Dermis microvascular lymphatic vessel endothelial cell (primary cell): ENCODE results near the gene USP13. TPM values are rescaled to one million over a fixed set of nuclear protein-coding genes. Genes with fewer than 3 reads are reported as not detected.

Experiments used
- DNase-seq, 2 donors: peaks; one replicate each; pipeline versions ENCODE4 v3.0.0 to v3.0.0-alpha.2; 2010; ENCODE audit warnings: low read depth in 2 of 2
- total RNA-seq: library from RNA; depleted of rRNA; stranded (reverse); fragments of >200 nt; gene quantifications from 2 replicates; pipeline ENCODE4 v1.2.1, GENCODE V29; 2014

USP13 gene
- total RNA-seq, 1 donor from 2014 or later, result 18.5 TPM

DNA sequence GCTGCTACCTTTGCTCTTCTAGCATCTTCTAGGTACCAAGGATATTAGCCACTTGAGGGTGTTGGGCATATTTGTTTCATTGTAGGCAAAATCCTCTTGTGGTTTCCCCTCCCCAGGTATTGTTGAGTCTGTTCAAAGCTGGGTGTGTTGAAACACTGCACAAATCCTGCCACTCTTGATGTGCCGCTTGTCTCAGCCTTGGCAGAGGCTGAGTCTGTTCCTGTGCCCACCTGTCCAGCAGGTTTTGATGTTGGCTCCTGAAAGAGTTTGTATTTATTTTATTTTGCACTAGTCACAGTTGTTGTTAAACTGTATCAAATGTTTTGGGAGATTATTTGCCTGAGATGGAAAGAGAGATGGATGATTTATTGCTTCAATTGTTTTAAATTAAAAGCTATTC, 136.2 kb downstream of the USP13 start:
- no peak for DNase-seq

- DNase-seq, result no peak
Measured at GRCh38 chr3:179791793-179792192, 139.0 kb downstream of the USP13 start.

- DNase-seq, result no peak
Measured at GRCh38 chr3:179794355-179794754, 141.5 kb downstream of the USP13 start.

DNA sequence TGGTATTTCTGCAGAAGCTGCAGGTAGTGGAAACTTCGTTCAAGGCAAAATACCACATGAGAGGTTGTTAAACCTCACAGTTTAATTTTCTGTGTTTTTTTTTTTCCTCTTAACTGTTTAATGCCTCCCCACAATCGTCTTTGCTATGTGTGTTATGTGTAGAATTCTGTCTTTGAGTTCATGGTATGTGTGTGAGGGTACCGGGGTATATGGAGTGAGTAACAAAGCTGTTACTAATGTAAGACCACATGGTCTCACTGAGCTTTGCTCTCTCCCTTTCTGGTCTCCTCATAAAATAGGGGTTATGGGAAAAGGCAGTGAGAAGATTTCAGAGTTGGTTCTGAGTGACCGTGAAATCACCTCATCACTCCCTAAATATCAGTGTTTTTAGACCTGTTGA, 143.6 kb downstream of the USP13 start:
- DNase-seq, result no peak

GRCh38 chr3:179797192-179797591, 144.4 kb downstream of the USP13 start:
- DNase-seq, result no peak

DNA sequence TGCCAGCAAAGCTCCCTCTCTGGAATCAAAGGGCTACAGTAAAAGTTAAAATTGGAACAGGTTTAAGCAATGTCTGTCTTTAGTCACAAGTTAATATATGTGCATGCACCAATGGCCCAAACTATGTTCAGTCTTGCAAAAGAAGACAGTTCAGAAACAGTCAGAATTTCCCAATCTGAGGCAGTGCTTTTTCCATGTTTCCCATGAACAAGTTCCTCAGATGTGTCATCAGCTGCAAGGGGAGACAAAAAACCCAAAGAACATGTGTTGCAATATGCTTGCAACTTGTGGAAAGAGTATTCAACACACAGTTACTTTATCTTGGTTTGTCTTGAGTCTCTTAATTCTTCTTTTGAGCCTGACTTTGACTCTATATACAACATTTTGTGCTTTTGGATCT, 148.4 kb downstream of the USP13 start:
- no peak for DNase-seq

- no peak for DNase-seq
Measured at GRCh38 chr3:179801856-179802255, 149.0 kb downstream of the USP13 start.

DNA sequence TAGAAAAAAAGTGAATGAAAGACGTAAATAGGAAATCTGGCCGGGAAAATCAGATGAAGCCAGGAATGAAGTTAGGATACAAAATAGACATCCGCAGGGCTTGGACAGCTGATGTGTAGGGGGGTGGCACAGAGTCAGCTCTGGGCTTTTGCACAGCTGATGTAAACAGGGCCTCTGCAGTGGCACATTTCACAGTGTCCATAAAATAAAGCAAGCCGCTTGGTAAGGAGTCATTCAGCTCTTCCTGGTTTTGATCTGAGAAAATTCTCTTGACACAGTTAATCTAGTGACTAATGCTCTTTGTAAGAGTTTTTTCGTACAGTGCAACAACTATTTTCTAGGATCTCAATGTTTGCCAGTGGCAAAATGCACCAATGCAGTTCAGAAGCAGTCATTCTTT, 153.3 kb downstream of the USP13 start:
- no peak for DNase-seq

- DNase-seq, result no peak
Measured at GRCh38 chr3:179807588-179807987, 154.7 kb downstream of the USP13 start.

GRCh38 chr3:179809639-179810038, 156.8 kb downstream of the USP13 start:
- DNase-seq, result no peak

- peak; percentile 20 to 57 for DNase-seq
Measured at GRCh38 chr3:179811321-179812095, 158.7 kb downstream of the USP13 start.

GRCh38 chr3:179812096-179812382, 159.2 kb downstream of the USP13 start:
- DNase-seq, result no peak

- DNase-seq, result peak in 1 of 2 donors; percentile 2
Measured at GRCh38 chr3:179819379-179819778, 166.5 kb downstream of the USP13 start.

DNA sequence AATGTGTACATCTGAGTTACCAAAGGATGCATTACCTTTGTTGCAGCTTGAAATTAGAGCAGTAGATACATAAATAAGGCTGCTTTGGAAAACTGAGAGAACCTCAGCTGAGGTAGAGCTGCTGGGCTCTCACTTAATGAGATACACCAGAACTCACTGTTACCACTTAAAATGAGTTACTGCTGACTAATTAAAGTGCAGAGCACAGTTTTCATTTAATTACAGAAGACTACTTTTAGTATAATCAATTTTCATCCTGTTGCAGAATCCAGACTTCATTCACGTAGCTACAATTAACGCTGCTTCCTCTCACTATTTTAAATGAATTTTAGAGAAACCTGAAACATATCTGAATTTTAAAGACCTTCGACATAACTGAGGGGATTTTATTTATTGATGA, 169.5 kb downstream of the USP13 start:
- DNase-seq, result no peak

DNA sequence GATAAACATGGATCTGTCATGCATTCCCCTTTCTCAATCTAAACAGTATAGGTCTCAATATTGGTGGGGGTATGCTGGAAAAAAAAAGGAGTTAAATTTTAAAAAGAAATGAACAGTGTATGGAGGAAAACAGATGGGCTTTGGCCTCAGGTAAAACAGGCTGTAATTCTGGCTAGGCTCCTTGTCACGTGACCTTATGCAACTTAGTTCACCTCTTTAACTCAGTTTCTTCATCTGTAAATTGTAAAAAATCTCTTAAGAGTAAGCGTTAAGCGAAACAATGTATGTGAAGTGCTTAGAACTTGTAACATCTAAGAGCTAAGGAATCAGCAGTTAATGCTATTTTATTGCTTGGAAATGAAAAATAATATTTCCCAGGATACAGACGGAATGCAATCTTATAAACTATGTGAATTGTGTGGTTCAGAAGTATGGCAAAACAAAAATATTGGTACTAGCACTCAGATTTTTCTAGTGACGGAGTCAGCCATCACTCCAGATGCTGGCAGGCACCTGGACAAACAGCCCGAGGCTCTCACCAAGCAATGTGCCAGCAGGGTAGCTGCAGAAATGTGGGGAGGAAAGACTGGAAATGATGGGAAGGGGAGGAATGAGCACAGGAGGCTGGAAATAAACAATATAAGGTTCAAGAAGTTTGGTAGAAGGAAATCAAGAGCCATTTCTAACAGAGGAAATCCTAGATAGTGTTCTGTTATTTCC, 172.8 kb downstream of the USP13 start:
- DNase-seq, result no peak

DNA sequence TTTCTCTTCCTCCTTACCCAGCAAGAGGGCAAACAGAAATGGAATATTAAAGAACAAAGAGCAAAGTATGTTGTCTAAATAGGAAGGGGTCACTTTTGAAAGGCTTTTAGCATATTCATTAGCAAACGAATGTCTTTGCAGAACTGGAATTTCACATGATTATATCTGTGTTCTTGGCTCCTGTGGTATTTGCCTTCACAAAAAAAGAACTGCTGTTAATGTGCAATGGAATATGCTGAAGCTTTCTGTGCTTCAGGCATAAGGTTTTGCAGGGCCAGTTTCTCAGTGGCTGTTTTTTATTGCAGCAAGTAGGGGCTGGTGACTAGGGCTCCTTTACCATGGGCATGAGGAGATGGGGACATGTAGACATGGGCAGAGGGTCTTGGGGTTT, 173.4 kb downstream of the USP13 start:
- no peak for DNase-seq

GRCh38 chr3:179828738-179829137, 175.9 kb downstream of the USP13 start:
- no peak for DNase-seq

- no peak for DNase-seq
Measured at GRCh38 chr3:179829401-179829800, 176.6 kb downstream of the USP13 start.

GRCh38 chr3:179832333-179832854, 179.6 kb downstream of the USP13 start:
- DNase-seq, result no peak

GRCh38 chr3:179833294-179833693, 180.5 kb downstream of the USP13 start:
- DNase-seq, result no peak

- DNase-seq, result peak in 1 of 2 donors; percentile 3
Measured at GRCh38 chr3:179837374-179837773, 184.5 kb downstream of the USP13 start.
